Neural progenitor cell (in vitro differentiated cells): ENCODE measurements around the gene PRIMPOL. TPM values are rescaled to one million over a fixed set of nuclear protein-coding genes. Genes with fewer than 3 reads are reported as not detected.

Experiments
- DNase-seq: peaks from one replicate; pipeline ENCODE4 v3.0.0-alpha.2; 2016; ENCODE audit warnings: low spot score
- H2AFZ ChIP-seq: fragments of 200-600 bp; sonication (generic); replicated peaks from 2 replicates; pipeline ENCODE4 v1.6.1; 2016; ENCODE audit warnings: antibody characterized with exemption
- H3F3A ChIP-seq: fragments of 200-600 bp; sonication (generic); 2 replicates; pipeline ENCODE4 v1.6.1; 2016; ENCODE audit warnings: antibody characterized with exemption, low read depth
- H3K27ac ChIP-seq: fragments of 200-600 bp; sonication (generic); 2 replicates; pipeline ENCODE4 v1.5.1; 2016; ENCODE audit warnings: mild to moderate bottlenecking
- H3K27me3 ChIP-seq: fragments of 200-600 bp; sonication (generic); 2 replicates; pipeline ENCODE4 v1.6.1; 2016; ENCODE audit warnings: mild to moderate bottlenecking, moderate library complexity
- H3K36me3 ChIP-seq: fragments of 200-600 bp; sonication (generic); 2 replicates; pipeline ENCODE4 v1.5.1; 2016
- H3K4me1 ChIP-seq: fragments of 200-600 bp; sonication (generic); 2 replicates; pipeline ENCODE4 v1.6.1; 2016; ENCODE audit warnings: mixed run types
- H3K4me2 ChIP-seq: fragments of 200-600 bp; sonication (generic); 2 replicates; pipeline ENCODE4 v1.6.1; 2016
- H3K4me3 ChIP-seq: fragments of 200-600 bp; sonication (generic); 2 replicates; pipeline ENCODE4 v1.5.1; 2016
- H3K79me2 ChIP-seq: fragments of 200-600 bp; sonication (generic); 2 replicates; pipeline ENCODE4 v1.6.1; 2016; ENCODE audit warnings: low read depth
- H3K9ac ChIP-seq: fragments of 200-600 bp; sonication (generic); 2 replicates; pipeline ENCODE4 v1.6.1; 2016
- H3K9me3 ChIP-seq: fragments of 200-600 bp; sonication (generic); 2 replicates; pipeline ENCODE4 v1.5.1; 2016; ENCODE audit warnings: low read depth
- H4K20me1 ChIP-seq: fragments of 200-600 bp; sonication (generic); 2 replicates; pipeline ENCODE4 v1.6.1; 2016; ENCODE audit warnings: low read depth
- H3K27ac Mint-ChIP-seq: 3 replicates; pipeline ENCODE4 v1.8.0; 2021; ENCODE audit warnings: mixed read lengths
- H3K27me3 Mint-ChIP-seq: 2 replicates; pipeline ENCODE4 v1.8.0; 2022; ENCODE audit warnings: low read depth, mild to moderate bottlenecking, inconsistent platforms, moderate library complexity, mixed read lengths; ENCODE audit not compliant: insufficient read depth
- H3K36me3 Mint-ChIP-seq: 3 replicates; pipeline ENCODE4 v1.8.0; 2021; ENCODE audit warnings: mixed read lengths
- H3K4me1 Mint-ChIP-seq: 3 replicates; pipeline ENCODE4 v1.8.0; 2021; ENCODE audit warnings: mixed read lengths
- H3K4me3 Mint-ChIP-seq: 3 replicates; pipeline ENCODE4 v1.8.0; 2021; ENCODE audit warnings: mild to moderate bottlenecking, moderate library complexity, mixed read lengths
- H3K9me3 Mint-ChIP-seq: 3 replicates; pipeline ENCODE4 v1.8.0; 2020; ENCODE audit warnings: mixed read lengths
- CTCF ChIP-seq: fragments of 200-600 bp; sonication (generic); IDR thresholded peaks from 2 replicates; pipeline ENCODE4 v1.5.1; 2017; ENCODE audit warnings: antibody characterized with exemption, mild to moderate bottlenecking
- EZH2 ChIP-seq: fragments of 200-600 bp; sonication (generic); IDR thresholded peaks from 2 replicates; pipeline ENCODE4 v1.6.1; 2017; ENCODE audit warnings: antibody characterized with exemption, mild to moderate bottlenecking, moderate library complexity
- EZH2phosphoT487 ChIP-seq: fragments of 200-600 bp; sonication (generic); IDR thresholded peaks from 2 replicates; pipeline ENCODE4 v1.6.1; 2017; ENCODE audit warnings: antibody characterized with exemption
- total RNA-seq: library from RNA; depleted of rRNA; stranded (reverse); fragments of >200 nt; gene quantifications from 2 replicates; pipeline ENCODE4 v1.2.3, GENCODE V29; 2015; ENCODE audit warnings: low replicate concordance

The PRIMPOL gene
- total RNA-seq, 1 donor from 2014 or later: 46.6 TPM

GRCh38 chr4:184628103-184628502, 21.4 kb upstream of the PRIMPOL start:
- no peaks in the 10 kb centered on the region for H3K9me3 ChIP-seq
- no peaks in the 10 kb centered on the region for H3K79me2 ChIP-seq
- Mint-ChIP-seq H3K4me1 (peaks cover 27% of the 10 kb centered on the region), H3K36me3 (peaks cover 57% of the 10 kb centered on the region), H3K4me3 (no peak overlapping the region), H3K27me3 (peaks cover 2% of the 10 kb centered on the region), H3K27ac (no peak overlapping the region), H3K9me3 (peaks cover 7% of the 10 kb centered on the region)
- DNase-seq: no peak
- H3K4me1 ChIP-seq: no peaks in the 10 kb centered on the region
- H4K20me1 ChIP-seq: no peaks in the 10 kb centered on the region
- no peak overlapping the region for H3K4me3 ChIP-seq
- H3K4me2 ChIP-seq: no peak overlapping the region
- no peak overlapping the region for H2AFZ ChIP-seq
- no peaks in the 10 kb centered on the region for H3K27me3 ChIP-seq
- no peak overlapping the region for H3K27ac ChIP-seq
- H3K9ac ChIP-seq: no peak overlapping the region
- H3F3A ChIP-seq: no peaks in the 10 kb centered on the region
- TF ChIP-seq EZH2phosphoT487 (no peak), EZH2 (no peak), CTCF (no peak)
- H3K36me3 ChIP-seq: peaks cover 9% of the 10 kb centered on the region

- H3K4me3 ChIP-seq: no peak overlapping the region
- no peaks in the 10 kb centered on the region for H3K79me2 ChIP-seq
- Mint-ChIP-seq H3K4me1 (peaks cover 5% of the 10 kb centered on the region), H3K4me3 (no peak overlapping the region), H3K27ac (no peak overlapping the region), H3K9me3 (no peaks in the 10 kb centered on the region), H3K27me3 (peaks cover 2% of the 10 kb centered on the region), H3K36me3 (peaks cover 34% of the 10 kb centered on the region)
- H4K20me1 ChIP-seq: no peaks in the 10 kb centered on the region
- DNase-seq: no peak
- H3K4me1 ChIP-seq: peaks cover 5% of the 10 kb centered on the region
- no peak overlapping the region for H3K27ac ChIP-seq
- TF ChIP-seq EZH2: no peak
- no peak for TF ChIP-seq EZH2phosphoT487
- TF ChIP-seq CTCF: no peak
- no peak overlapping the region for H3K4me2 ChIP-seq
- H3K9ac ChIP-seq: no peak overlapping the region
- H2AFZ ChIP-seq: no peak overlapping the region
- no peaks in the 10 kb centered on the region for H3K27me3 ChIP-seq
- no peaks in the 10 kb centered on the region for H3K9me3 ChIP-seq
- H3K36me3 ChIP-seq: peaks cover 9% of the 10 kb centered on the region
- no peaks in the 10 kb centered on the region for H3F3A ChIP-seq
Observed at GRCh38 chr4:184632842-184633241, 16.7 kb upstream of the PRIMPOL start.

GRCh38 chr4:184635381-184635780, 14.2 kb upstream of the PRIMPOL start:
- Mint-ChIP-seq H3K4me1 (peaks cover 15% of the 10 kb centered on the region), H3K27ac (no peak overlapping the region), H3K36me3 (peaks cover 22% of the 10 kb centered on the region), H3K27me3 (no peaks in the 10 kb centered on the region), H3K4me3 (no peak overlapping the region), H3K9me3 (no peaks in the 10 kb centered on the region)
- Histone ChIP-seq H3K27ac (no peak overlapping the region), H3K27me3 (no peaks in the 10 kb centered on the region), H2AFZ (no peak overlapping the region), H3K4me3 (no peak overlapping the region), H3K9me3 (no peaks in the 10 kb centered on the region), H3K79me2 (peaks cover 22% of the 10 kb centered on the region), H4K20me1 (no peaks in the 10 kb centered on the region), H3K4me2 (no peak overlapping the region), H3K36me3 (peaks cover 4% of the 10 kb centered on the region), H3F3A (no peaks in the 10 kb centered on the region), H3K4me1 (peaks cover 8% of the 10 kb centered on the region), H3K9ac (no peak overlapping the region)
- DNase-seq: no peak
- no peak for TF ChIP-seq EZH2phosphoT487
- no peak for TF ChIP-seq EZH2
- TF ChIP-seq CTCF: no peak
